PC-9 (cell line): ENCODE results near the gene RNASE12. TPM values are rescaled to one million over a fixed set of nuclear protein-coding genes. Genes with fewer than 3 reads are reported as not detected.
"Not testable (repeated sequence)": the region's sequence is repeated elsewhere in the genome, so short reads cannot be mapped to it uniquely, and the experiment has no call there.

Experiments
- BruUV-seq: library from RNA; stranded (reverse); fragments of 400-500 nt; replicated peaks from 2 replicates; lab custom pipeline; 2021; lab: Mats Ljungman, UMichigan
- CTCF ChIA-PET: fragments of 300-600 bp; sonication (Branson Sonifier 250); formaldehyde crosslinking; loops from one replicate; lab custom pipeline; 2022; ENCODE audit warnings: antibody characterized with exemption; lab: Charles Lee
- POLR2A ChIA-PET: fragments of 300-600 bp; sonication (Branson Sonifier 250); formaldehyde crosslinking; loops from one replicate; lab custom pipeline; 2022; ENCODE audit warnings: antibody characterized with exemption; ENCODE audit not compliant: unreplicated experiment; lab: Charles Lee
- DNase-seq, 2 experiments: peaks; one replicate each; pipeline versions ENCODE4 v3.0.0 to v3.0.0-alpha.2; 2015 to 2022; ENCODE audit warnings: mixed read lengths in 1 of 2
- H2AFZ ChIP-seq: fragments of 200-600 bp; sonication (generic); 2 replicates; pipeline ENCODE4 v1.8.1; 2017; ENCODE audit warnings: antibody characterized with exemption
- H3F3A ChIP-seq: fragments of 200-600 bp; sonication (generic); 2 replicates; pipeline ENCODE4 v1.8.1; 2017; ENCODE audit warnings: antibody characterized with exemption, mild to moderate bottlenecking, low read depth; ENCODE audit not compliant: insufficient read depth
- H3K27ac ChIP-seq: fragments of 200-600 bp; sonication (generic); 2 replicates; pipeline ENCODE4 v1.6.1; 2016; ENCODE audit warnings: mixed run types
- H3K27me3 ChIP-seq: fragments of 200-600 bp; sonication (generic); 2 replicates; pipeline ENCODE4 v1.6.1; 2016; ENCODE audit warnings: low read depth, mixed run types; ENCODE audit not compliant: insufficient read depth
- H3K36me3 ChIP-seq: fragments of 200-600 bp; sonication (generic); 2 replicates; pipeline ENCODE4 v1.6.1; 2016; ENCODE audit warnings: low read depth, mixed run types
- H3K4me1 ChIP-seq: fragments of 200-600 bp; sonication (generic); replicated peaks from 2 replicates; pipeline ENCODE4 v1.6.1; 2016; ENCODE audit warnings: mixed run types; ENCODE audit not compliant: insufficient read depth
- H3K4me2 ChIP-seq: fragments of 200-600 bp; sonication (generic); 2 replicates; pipeline ENCODE4 v1.6.1; 2017; ENCODE audit warnings: mixed run types
- H3K4me3 ChIP-seq: fragments of 200-600 bp; sonication (generic); 2 replicates; pipeline ENCODE4 v1.6.1; 2016; ENCODE audit warnings: mixed run types
- H3K79me2 ChIP-seq: fragments of 200-600 bp; sonication (generic); 2 replicates; pipeline ENCODE4 v1.6.1; 2017; ENCODE audit warnings: low read depth, mixed run types
- H3K9me2 ChIP-seq: fragments of 200-600 bp; sonication (generic); 2 replicates; pipeline ENCODE4 v1.8.1; 2017; ENCODE audit warnings: mild to moderate bottlenecking; ENCODE audit not compliant: insufficient read depth
- H3K9me3 ChIP-seq: fragments of 200-600 bp; sonication (generic); 2 replicates; pipeline ENCODE4 v1.8.1; 2016; ENCODE audit warnings: low read depth; ENCODE audit not compliant: insufficient read depth
- H4K20me1 ChIP-seq: fragments of 200-600 bp; sonication (generic); 2 replicates; pipeline ENCODE4 v1.8.1; 2017; ENCODE audit not compliant: insufficient read depth
- EZH2 ChIP-seq: fragments of 200-600 bp; sonication (generic); IDR thresholded peaks from 2 replicates; pipeline ENCODE4 v1.8.0; 2017; ENCODE audit warnings: antibody characterized with exemption, low read depth
- intact Hi-C: fragments of 100-400 bp; cut with micrococcal nuclease; formaldehyde crosslinking; loops from one replicate; pipeline ENCODE4 v1.10.0; 2022; ENCODE audit not compliant: unreplicated experiment
- total RNA-seq: library from RNA; stranded (reverse); gene quantifications from 2 replicates; pipeline ENCODE4 v1.2.3, GENCODE V29; 2021
- TF ChIP-seq, protein P1 (sequence below): fragments of 200-600 bp; sonication (generic); conservative IDR thresholded peaks from 2 replicates; pipeline ENCODE4 v1.6.1; 2017; ENCODE audit warnings: mixed run types, antibody characterized with exemption, mild to moderate bottlenecking, moderate library complexity

Gene RNASE12
- total RNA-seq, 1 experiment from 2014 or later = not detected

DNA sequence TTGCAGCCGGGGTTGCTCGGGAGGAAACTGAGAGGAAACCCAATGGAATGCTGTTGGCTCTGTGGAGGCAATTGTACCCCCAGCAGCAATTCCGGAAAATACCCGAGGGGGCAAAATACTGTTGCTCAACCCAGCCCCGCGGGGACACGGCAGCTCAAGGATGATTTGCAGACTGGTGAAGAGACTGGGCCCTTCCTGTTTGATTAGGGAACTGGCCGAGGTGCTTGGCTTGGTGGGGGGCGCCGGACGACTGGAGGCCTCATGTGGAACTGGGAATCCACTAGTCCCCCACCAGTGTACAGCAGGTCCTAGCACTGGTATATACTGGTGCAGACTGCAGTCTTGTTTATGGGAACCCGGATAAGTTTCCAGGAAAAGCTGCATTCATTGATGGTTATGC, 10.3 kb upstream of the RNASE12 start:
- Histone ChIP-seq H3K4me1 (no peaks in the 10 kb centered on the region), H3K27me3 (no peaks in the 10 kb centered on the region), H3K4me3 (no peak overlapping the region), H2AFZ (no peak overlapping the region), H4K20me1 (no peaks in the 10 kb centered on the region), H3K36me3 (no peaks in the 10 kb centered on the region), H3K27ac (no peak overlapping the region), H3K4me2 (no peak overlapping the region), H3K79me2 (no peaks in the 10 kb centered on the region), H3F3A (no peaks in the 10 kb centered on the region), H3K9me2 (no peaks in the 10 kb centered on the region), H3K9me3 (no peaks in the 10 kb centered on the region)
- POLR2A ChIA-PET = no interaction called here
- no peak for TF ChIP-seq EZH2
- TF ChIP-seq, protein P1, sequence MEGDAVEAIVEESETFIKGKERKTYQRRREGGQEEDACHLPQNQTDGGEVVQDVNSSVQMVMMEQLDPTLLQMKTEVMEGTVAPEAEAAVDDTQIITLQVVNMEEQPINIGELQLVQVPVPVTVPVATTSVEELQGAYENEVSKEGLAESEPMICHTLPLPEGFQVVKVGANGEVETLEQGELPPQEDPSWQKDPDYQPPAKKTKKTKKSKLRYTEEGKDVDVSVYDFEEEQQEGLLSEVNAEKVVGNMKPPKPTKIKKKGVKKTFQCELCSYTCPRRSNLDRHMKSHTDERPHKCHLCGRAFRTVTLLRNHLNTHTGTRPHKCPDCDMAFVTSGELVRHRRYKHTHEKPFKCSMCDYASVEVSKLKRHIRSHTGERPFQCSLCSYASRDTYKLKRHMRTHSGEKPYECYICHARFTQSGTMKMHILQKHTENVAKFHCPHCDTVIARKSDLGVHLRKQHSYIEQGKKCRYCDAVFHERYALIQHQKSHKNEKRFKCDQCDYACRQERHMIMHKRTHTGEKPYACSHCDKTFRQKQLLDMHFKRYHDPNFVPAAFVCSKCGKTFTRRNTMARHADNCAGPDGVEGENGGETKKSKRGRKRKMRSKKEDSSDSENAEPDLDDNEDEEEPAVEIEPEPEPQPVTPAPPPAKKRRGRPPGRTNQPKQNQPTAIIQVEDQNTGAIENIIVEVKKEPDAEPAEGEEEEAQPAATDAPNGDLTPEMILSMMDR = no peak
- intact Hi-C loops = loop anchor here (10.0 kb wide), 3 partner anchors 67 to 187 kb away; partner anchors contain the start of genes APEX1, OSGEP and TEP1
- CTCF ChIA-PET = no interaction called here
- no TSS peak for BruUV-seq
- DNase-seq = no peak

DNA sequence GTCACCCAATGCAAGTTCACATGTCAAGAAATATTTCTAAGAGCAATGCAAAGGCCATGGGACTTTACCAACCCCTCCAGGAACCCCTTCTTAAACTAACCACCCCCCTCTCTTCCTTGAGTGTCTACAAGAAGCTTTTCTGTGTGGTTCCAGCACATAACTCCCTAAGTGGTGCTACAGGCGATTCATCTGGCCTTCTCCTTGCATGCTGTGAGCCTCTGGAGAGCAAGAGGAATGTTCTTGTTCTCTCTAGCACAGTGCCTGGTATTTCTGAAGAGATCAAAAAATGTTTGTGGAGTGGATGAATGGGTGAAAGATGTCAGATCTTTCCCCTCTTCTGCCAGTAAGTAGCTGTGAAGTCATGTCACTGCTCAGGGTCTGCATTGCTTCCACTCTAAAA, 5.9 kb upstream of the RNASE12 start:
- H4K20me1 ChIP-seq = no peaks in the 10 kb centered on the region
- no peak for TF ChIP-seq EZH2
- TF ChIP-seq, protein P1 = no peak
- H3K9me3 ChIP-seq = no peaks in the 10 kb centered on the region
- no peak for DNase-seq
- ChIA-PET CTCF (no interaction called here), POLR2A (no interaction called here)
- H3K4me3 ChIP-seq = no peak overlapping the region
- H3K36me3 ChIP-seq = no peaks in the 10 kb centered on the region
- no peaks in the 10 kb centered on the region for H3K9me2 ChIP-seq
- H3K27ac ChIP-seq = no peak overlapping the region
- no TSS peak for BruUV-seq
- no peak overlapping the region for H3K4me2 ChIP-seq
- no peaks in the 10 kb centered on the region for H3K4me1 ChIP-seq
- H2AFZ ChIP-seq = no peak overlapping the region
- no peaks in the 10 kb centered on the region for H3K27me3 ChIP-seq
- H3F3A ChIP-seq = no peaks in the 10 kb centered on the region
- no peaks in the 10 kb centered on the region for H3K79me2 ChIP-seq
- intact Hi-C loops = no loop called here

DNA sequence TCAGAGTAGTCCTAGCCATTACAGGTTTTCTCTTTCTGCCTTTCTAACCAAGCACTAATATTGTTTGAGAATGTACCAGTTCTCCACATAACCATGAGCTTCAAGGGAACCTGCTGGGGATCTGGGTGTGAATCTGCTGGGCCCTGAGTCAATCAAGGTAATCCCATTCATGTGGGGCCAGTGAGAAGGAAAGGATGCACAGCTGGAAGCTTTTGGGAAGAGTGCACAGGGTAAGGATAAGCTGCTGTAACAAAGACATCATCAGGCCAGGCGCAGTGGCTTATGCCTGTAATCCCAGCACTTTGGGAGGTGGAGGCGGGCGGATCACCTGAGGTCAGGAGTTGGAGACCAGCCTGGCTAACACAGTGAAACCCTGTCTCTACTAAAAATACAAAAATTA, 4.5 kb upstream of the RNASE12 start:
- H3K36me3 ChIP-seq, H3F3A ChIP-seq, H2AFZ ChIP-seq, H4K20me1 ChIP-seq, H3K27ac ChIP-seq, H3K4me1 ChIP-seq, CTCF ChIA-PET, POLR2A ChIA-PET, H3K9me3 ChIP-seq, H3K9me2 ChIP-seq, DNase-seq, intact Hi-C loops, H3K4me2 ChIP-seq, BruUV-seq, H3K4me3 ChIP-seq, H3K79me2 ChIP-seq, H3K27me3 ChIP-seq: not testable (repeated sequence)

DNA sequence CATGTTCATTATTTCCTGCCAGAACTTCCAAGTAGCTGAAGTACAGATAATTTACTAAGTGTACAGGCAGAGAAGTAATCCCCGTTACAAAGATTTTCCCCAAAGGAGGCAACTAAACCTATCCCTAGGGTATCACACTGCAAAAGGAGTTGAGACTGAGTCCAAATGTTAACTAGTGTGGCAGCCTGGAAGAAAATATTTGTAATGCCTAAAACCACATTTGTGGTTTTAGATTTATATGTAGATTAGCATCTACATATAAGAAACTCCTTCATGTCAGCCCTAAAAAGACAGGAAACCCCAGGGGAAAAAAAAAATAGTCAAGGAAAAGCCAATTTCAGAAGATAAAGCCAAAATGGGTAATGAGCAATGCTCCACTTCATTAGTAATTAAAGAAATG, 1.4 kb upstream of the RNASE12 start:
- Histone ChIP-seq H3F3A (no peaks in the 10 kb centered on the region), H3K4me3 (no peak overlapping the region), H3K27ac (no peak overlapping the region), H3K9me3 (no peaks in the 10 kb centered on the region), H3K4me2 (no peak overlapping the region; the same call in 1 of the 2 replicates), H2AFZ (no peak overlapping the region), H4K20me1 (no peaks in the 10 kb centered on the region), H3K4me1 (no peaks in the 10 kb centered on the region), H3K9me2 (no peaks in the 10 kb centered on the region), H3K36me3 (no peaks in the 10 kb centered on the region), H3K27me3 (0 out of 2 replicates have a peak, but pooled peaks cover 4% of the 10 kb centered on the region), H3K79me2 (no peaks in the 10 kb centered on the region)
- TF ChIP-seq EZH2 = no peak
- TF ChIP-seq, protein P1 = no peak
- no TSS peak for BruUV-seq
- CTCF ChIA-PET = no interaction called here
- no peak for DNase-seq
- POLR2A ChIA-PET = no interaction called here
- intact Hi-C loops = no loop called here
